NB4 (cell line): ENCODE results near the gene ZNF423.

Experiments used
- CTCF ChIP-seq: IDR thresholded peaks from one replicate; pipeline ENCODE4 v1.5.1; 2012; ENCODE audit warnings: low read depth, low read length
- MYC ChIP-seq: IDR thresholded peaks from 2 replicates; pipeline ENCODE4 v1.6.1; 2011; ENCODE audit warnings: low read depth, low read length

GRCh38 chr16:49780433-49780832 is 75.5 kb downstream of the ZNF423 start:
- no peak for TF ChIP-seq MYC
- TF ChIP-seq CTCF: no peak
